ENCODE results near the gene FRMD3. TPM values are rescaled to one million over a fixed set of nuclear protein-coding genes. Genes with fewer than 3 reads are reported as not detected.

Gene FRMD3
- total RNA-seq, 4 donors from 2014 or later: 6.1 to 47.1 (median 11.5) TPM

DNA sequence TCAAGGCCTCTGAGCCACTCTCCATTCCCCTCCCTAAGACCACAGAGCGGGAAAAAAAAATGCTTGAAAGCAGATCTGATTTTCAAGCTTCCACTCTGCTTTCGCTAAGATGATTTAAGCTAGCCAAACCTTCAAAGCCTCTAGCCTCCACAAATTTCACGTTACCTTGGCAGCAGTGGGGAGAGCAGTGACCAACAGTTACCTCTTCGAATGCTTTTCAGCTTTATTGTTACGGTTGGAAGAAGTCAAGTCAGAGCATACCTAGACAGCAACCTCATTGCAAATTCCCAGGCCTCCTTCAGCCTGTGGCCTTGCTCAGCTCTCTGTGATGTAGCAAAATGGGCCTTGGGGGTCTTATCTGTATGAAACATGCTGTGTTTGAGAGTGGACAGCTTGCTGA is 89.6 kb downstream of the FRMD3 start:
- ATAC-seq (ENCODE audit: low FRiP score): no peak
- no peak for DNase-seq (ENCODE audit: low spot score)
- TF ChIP-seq CTCF (IDR thresholded peaks at IDR 0.05): no peak

GRCh38 chr9:83447351-83447750 is 90.8 kb downstream of the FRMD3 start:
- no peak for ATAC-seq (ENCODE audit: low FRiP score)
- TF ChIP-seq CTCF (IDR thresholded peaks at IDR 0.05): no peak
- DNase-seq (ENCODE audit: low spot score): no peak

GRCh38 chr9:83445703-83446265 is 92.4 kb downstream of the FRMD3 start:
- no peak for TF ChIP-seq CTCF (IDR thresholded peaks at IDR 0.05)
- no peak for DNase-seq (ENCODE audit: low spot score)
- ATAC-seq (ENCODE audit: low FRiP score): no peak

DNA sequence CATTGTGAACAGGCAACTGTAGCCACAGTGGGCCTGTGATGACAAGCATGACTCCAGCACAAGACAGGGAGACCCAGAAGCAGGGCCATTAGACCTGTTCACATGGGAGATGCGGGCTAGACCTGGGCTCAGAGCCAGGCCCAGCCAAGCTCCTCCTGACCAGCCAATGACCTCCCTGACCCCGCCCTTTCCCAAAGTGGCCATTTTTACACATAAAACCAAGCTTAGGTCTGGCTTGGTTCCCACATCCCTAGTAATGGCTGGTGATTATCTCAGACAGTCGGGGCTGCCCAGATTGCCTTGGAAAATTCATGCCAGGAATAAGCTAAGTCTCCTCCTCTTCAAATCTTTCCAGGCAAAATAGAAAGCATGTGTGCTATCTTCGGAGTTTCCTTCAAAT is 94.1 kb downstream of the FRMD3 start:
- no peak for ATAC-seq (ENCODE audit: low FRiP score)
- no peak for DNase-seq (ENCODE audit: low spot score)
- TF ChIP-seq CTCF (IDR thresholded peaks at IDR 0.05): no peak

DNA sequence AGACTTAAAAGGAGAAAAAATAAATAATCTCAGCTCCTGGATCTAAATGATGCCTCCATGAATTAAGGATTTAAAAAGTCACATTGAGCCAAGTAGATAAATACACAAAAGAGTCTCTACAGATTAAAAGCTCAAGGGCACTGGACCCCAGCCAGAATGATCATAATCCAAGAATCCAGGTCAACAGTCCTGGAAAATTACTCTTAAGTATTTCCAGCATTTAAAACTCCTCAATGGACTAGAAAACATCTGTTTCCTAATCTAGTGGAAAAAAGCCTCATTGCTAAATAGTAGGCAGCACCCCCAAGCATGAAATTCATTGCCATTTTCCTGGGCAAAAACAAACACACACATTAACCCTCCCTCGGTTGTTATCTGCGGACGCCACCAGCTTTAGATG is 96.8 kb downstream of the FRMD3 start:
- TF ChIP-seq CTCF (IDR thresholded peaks at IDR 0.05): no peak
- DNase-seq (ENCODE audit: low spot score) (no peak), ATAC-seq (ENCODE audit: low FRiP score) (peak; percentile 55)

DNA sequence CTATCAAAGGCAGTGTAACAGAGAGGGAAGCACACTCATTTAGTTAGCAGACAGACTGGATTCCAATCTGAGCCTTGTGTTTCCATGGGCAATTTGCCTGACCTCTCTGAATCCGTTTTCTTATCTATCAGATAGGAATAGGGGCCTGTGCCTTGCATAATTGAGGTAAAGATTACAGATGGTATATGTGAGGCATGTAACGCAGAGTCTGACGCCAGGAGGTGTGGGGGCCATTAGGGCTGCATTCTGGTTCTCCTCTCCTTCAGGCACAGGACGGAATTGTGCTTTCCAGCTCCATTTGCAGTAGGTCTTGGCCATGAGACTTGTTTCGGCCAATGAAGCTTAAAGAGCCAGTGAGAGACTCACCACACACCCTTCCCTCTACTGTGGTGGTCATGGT is 97.6 kb downstream of the FRMD3 start:
- TF ChIP-seq CTCF (IDR thresholded peaks at IDR 0.05): no peak
- ATAC-seq (ENCODE audit: low FRiP score) (no peak), DNase-seq (ENCODE audit: low spot score) (no peak)

GRCh38 chr9:83435301-83435700 is 102.9 kb downstream of the FRMD3 start:
- ATAC-seq (ENCODE audit: low FRiP score) (no peak), DNase-seq (ENCODE audit: low spot score) (no peak)
- no peak for TF ChIP-seq CTCF (IDR thresholded peaks at IDR 0.05)

All from omental fat pad (tissue), 4 donors.